Measurements from ENCODE around the gene PLXNA3.

The PLXNA3 gene

DNA sequence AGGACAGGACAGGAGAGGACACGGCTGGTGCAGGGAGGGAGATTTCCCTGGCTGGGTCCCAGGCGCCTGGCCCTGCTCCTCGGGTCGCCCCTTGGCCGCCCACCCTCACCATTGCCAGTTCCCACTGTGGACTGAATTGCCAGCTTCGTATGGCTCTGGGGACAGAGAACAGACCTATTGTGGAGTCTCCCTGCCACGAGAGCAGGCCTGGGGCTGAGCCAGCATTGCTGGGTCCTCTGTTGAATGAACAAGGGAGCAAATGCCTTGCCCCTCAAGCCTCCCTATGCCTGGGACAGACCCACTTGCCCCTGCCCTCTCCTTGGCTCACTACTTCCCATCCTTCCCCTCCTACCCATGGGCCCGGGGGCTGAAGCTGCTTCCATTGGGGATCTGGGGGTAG lies 4.3 kb downstream of the PLXNA3 start:
- DNase-seq: no peak

DNA sequence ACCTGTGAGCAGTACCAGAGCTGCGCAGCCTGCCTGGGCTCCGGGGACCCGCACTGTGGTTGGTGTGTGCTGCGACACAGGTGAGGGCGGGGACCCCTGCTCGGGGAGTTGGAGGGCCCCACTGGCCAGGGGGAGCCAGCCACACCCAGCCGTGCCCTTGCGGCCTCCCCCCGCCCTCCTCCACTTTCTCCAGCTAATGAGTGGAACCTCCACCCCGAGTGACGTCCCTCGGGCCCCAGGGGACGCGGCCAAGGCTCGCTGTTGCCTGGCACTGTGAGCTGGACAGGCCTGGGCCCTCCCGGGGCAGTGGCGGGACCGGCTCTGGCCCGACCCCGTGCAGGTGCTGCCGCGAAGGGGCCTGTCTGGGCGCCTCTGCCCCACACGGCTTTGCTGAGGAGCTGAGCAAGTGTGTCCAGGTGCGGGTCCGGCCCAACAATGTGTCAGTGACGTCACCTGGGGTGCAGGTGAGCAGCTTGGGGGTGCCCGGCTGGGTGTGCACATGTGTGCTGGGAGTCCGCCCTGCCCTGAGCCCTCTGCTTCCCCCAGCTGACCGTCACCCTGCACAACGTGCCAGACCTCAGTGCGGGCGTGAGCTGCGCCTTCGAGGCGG lies 5.6 kb downstream of the PLXNA3 start:
- no peak for DNase-seq

DNA sequence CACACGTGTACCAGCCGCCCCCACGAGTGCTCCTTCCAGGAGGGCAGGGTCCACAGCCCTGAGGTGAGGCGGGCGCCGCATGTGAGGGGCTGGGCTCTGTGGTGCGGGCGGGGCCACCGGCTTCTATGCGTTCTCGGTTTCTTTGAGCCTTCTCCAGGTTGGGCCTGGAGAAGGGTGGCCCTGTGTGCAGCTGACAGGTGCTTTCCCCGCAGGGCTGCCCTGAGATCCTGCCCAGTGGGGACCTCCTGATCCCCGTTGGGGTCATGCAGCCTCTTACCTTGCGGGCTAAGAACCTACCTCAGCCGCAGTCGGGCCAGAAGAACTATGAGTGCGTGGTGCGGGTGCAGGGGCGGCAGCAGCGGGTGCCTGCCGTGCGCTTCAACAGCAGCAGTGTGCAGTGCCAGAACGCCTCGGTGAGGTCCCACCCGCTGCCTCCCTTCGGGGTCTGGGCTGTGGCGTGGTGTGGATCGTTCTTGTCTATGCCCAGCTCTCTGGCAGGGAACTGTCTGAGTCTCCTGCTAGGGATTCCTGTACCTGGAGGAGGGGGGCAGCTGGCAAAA lies 6.8 kb downstream of the PLXNA3 start:
- DNase-seq: no peak

DNA sequence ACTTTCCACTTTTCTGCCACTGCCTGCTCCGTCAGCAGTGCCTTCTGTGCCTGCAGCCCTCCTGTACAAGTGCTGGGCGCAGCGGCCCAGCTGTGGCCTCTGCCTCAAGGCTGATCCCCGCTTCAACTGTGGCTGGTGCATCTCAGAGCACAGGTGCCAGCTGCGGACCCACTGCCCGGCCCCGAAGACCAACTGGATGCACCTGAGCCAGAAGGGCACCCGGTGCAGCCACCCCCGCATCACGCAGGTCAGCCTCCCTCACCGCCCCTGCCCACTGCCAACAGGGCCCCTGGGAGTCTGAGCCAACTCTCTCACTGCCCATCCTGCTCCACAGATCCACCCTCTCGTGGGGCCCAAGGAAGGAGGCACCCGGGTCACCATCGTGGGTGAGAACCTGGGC lies 7.5 kb downstream of the PLXNA3 start:
- no peak for DNase-seq

DNA sequence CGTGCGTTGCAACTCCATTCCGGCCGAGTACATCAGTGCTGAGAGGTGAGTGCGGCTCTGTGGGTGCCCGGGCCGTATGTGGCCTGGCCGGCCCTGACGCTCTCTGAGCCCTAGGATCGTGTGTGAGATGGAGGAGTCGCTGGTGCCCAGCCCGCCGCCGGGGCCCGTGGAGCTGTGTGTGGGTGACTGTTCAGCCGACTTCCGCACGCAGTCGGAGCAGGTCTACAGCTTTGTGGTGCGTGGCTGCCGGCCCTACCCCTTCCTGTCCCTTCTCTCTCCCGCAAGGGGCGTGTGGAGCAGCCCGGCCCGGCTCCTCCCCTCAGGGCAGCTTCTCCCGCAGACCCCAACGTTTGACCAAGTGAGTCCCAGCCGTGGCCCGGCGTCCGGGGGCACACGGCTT lies 8.0 kb downstream of the PLXNA3 start:
- DNase-seq: no peak

DNA sequence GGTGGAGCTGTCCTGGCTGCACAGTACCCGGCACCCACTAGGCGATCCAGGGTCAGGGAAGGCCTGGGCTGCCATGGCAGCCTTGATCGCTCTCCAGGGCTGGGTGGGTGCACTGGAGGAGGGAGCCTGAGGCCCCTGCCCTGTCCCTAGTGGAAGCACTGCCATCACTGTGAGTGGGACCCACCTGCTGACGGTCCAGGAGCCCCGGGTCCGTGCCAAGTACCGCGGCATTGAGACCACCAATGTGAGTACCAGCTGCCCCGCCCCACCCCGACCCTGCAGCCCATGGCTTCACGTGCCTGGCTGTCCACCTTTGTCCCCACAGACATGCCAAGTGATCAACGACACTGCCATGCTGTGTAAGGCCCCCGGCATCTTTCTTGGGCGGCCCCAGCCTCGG lies 8.8 kb downstream of the PLXNA3 start:
- no peak for DNase-seq

DNA sequence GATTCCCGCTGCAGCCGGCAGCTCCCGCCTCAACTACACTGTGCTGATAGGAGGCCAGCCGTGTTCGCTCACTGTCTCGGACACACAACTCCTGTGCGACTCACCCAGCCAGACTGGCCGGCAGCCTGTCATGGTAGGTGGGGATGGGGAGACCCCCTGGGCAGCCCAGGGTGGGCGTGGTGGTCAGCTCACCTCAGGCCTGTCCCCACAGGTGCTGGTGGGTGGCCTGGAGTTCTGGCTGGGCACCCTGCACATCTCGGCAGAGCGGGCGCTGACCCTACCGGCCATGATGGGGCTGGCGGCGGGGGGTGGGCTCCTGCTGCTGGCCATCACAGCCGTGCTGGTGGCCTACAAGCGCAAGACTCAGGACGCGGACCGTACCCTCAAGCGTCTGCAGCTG lies 9.5 kb downstream of the PLXNA3 start:
- no peak for DNase-seq

DNA sequence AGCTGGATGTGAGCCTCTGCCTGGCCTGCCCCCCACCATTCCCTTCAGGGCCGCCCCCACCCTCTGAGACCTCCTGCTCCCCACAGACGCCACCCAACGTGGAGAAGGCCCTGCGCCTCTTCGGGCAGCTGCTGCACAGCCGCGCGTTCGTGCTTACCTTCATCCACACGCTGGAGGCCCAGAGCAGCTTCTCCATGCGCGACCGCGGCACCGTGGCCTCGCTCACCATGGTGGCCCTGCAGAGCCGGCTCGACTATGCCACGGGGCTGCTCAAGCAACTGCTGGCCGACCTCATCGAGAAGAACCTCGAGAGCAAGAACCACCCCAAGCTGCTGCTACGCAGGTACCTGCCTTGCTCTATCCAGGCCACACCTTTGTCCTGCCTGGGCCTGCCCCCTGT lies 10.1 kb downstream of the PLXNA3 start:
- DNase-seq: no peak

DNA sequence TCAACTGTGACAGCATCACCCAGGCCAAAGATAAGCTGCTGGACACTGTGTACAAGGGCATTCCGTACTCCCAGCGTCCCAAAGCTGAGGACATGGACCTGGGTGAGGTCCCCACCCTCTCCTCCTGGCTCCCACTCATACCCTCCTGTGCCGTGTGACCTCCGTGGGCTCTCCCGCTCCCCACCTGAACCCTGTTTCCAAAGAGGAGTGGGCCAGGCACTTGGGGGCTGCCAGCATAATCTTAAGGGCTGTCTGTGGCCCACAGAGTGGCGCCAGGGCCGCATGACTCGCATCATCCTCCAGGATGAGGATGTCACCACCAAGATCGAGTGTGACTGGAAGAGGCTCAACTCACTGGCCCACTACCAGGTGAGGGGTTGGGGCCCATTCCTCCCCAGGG lies 11.0 kb downstream of the PLXNA3 start:
- DNase-seq: no peak

DNA sequence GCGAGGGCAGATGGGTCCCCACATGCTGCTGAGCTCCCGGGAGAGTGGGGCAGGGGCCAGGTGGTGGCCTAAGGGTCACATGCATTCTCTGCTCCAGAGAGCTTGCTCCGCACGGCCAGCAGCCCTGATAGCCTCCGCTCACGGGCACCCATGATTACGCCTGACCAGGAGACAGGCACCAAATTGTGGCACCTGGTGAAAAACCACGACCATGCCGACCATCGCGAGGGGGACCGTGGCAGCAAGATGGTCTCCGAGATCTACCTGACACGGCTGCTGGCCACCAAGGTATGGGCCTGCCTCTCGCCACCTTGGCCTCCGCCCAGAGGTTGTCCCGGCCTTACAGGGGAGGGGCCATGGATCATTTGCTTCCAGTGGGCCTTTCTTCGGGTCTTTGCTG lies 11.8 kb downstream of the PLXNA3 start:
- DNase-seq: no peak

DNA sequence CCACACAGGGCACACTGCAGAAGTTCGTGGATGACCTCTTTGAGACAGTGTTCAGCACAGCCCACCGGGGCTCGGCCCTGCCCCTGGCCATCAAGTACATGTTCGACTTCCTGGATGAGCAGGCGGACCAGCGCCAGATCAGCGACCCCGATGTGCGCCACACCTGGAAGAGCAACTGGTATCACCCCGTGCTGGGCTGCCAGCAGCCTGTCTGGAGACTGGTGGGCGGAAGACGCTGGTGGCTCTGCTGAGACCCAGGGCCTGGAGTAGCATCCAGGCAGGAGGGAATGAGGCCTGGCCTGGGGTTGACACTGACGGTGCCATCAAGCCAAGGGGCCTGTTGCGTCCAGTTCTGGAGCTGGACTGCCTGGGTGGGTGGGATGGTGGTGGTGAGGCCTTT lies 12.4 kb downstream of the PLXNA3 start:
- DNase-seq: no peak

DNA sequence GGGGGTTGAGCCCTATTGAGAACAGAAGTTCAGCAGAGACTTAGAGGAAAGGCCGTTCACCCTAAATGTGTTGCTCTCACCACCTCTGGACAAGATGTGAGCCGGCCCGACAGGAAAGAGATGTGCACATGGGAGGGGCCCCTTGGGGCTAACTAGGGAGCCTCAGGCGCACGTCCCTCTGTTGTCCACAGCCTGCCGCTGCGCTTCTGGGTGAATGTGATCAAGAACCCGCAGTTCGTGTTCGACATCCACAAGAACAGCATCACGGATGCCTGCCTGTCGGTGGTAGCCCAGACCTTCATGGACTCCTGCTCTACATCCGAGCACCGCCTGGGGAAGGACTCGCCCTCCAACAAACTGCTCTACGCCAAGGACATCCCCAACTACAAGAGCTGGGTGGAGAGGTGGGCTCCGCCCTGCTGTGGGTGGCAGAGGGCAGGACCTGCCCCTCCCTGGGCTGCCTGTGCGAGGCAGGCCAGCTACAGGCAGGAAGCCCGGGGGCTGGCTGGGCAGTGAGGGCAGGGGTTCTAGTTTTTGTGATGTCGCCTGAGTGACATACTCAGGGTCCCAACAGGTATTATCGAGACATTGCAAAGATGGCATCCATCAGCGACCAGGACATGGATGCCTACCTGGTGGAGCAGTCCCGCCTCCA lies 13.0 kb downstream of the PLXNA3 start:
- DNase-seq: no peak

DNA sequence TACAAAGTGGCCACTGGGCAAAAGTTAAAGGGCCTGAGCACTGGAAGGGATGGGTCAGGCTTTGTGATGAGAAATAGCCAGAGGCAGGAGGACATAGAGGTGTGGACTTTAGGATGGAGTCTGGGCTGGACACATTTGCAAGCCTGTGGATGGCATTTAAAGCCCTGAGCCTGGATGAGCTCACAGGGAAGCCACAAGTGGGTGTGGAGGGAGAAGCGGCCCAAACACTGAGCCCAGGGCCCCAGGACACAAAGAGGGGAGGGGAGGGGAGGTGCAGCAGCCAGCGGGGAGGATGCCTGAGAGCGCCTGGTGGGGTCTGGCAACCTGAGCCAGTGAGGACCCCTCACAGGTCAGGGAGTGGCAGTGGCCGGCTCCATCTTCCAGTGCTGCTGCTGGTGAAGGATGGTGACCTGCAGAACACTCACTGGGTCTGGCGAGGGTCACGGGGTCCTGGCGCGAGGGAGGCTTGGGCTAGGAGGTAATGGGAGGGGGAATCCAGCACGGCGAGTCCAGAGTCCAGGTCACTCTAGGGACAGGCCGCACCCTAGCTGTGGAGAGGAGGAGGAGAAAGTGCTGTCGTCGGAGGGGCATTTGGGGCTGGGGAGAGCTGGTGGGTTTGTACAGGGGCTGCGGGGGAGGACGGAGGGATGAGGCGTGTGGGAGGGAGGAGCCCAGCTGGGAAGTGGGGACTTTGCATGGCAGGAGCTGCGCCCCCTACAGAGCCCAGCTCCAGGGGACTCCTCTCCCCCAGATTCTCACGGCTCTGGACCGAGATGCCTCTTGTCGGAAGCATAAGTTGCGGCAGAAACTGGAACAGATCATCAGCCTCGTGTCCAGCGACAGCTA lies 14.0 kb downstream of the PLXNA3 start:
- no peak for DNase-seq

DNA sequence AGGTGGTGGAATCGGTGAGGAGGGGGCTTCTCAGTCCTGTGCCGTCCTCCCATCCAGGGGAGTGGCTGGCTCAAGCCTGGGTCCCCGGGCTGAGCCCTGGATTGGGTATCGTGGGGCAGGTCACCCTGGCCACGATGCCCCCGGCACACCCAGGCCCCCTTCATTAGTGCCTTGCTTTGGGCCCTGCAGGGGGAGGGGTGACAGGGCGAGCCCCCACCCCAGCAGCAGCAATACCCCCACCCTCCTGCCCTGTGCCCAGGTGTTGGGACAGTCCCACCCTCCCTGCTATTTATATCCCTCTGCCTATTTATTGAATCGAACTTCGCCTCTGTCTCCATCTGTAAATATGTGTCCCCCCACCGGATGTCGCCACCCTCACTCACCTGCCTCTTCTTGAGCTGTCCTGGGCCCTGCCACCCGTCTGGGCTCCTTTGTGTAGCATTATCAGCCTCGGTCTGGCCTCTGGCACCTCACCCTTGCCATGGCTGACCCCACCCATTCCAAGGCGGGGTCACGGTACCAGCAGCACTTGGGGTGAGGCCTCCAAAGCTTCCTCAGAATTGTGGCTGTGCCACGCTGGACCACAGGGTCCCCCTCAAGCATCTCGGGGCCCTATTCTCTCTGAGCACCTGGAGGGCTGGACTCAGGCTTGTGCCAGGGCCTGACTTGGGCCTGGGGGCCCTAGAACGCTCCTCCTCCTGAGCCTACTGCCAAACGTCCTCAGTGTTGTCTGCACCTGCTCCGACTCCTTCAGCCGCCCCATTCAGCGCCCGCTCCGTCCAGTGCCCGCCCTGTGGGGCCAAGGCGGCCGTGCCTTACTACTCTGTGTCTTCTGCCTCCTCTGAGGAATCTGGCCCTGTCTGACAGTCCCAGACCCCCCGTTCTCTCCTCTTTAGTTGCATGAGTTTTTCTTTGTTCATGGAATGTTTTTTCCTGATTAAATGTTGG lies 14.9 kb downstream of the PLXNA3 start:
- DNase-seq: peak; percentile 9

DNA sequence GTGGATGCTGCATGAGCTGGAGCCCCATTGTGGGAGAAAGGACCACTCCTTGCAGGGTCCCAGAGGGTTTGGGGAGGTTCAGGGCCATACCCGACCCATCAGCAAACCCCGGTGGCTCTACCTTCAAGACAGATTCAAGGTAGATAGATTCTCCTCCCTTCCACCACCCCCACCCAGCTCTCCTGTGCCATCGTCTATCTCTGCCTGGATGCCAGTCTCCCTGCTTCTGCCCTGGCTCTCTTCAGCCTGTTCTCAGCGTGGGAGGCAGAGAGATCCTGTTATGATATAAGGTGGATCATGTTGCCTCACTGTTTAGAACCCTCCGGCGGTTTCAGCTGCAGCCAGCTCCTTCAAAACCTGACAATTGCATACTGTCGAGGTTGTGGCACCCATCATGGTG lies 15.6 kb downstream of the PLXNA3 start:
- DNase-seq: no peak

DNA sequence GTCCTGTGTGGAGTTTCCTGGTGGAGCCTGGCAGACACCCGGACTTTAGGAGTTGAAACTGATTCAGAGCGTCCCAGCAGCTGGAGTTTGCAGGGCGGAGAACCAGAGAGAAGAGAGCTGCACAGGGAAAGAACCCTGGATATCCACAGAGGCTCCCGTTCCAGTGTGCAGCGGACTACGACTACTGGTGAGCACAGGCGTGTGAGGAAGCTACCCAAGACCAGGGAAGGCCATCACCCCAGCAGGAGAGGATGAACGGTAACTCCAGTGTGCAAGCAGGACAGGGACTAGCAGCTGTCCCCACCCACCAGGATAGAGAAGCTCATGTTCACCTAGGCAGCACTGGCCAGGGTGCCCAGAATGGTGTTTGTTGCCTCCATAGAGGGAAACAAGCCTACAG lies 18.7 kb downstream of the PLXNA3 start:
- no peak for DNase-seq

DNA sequence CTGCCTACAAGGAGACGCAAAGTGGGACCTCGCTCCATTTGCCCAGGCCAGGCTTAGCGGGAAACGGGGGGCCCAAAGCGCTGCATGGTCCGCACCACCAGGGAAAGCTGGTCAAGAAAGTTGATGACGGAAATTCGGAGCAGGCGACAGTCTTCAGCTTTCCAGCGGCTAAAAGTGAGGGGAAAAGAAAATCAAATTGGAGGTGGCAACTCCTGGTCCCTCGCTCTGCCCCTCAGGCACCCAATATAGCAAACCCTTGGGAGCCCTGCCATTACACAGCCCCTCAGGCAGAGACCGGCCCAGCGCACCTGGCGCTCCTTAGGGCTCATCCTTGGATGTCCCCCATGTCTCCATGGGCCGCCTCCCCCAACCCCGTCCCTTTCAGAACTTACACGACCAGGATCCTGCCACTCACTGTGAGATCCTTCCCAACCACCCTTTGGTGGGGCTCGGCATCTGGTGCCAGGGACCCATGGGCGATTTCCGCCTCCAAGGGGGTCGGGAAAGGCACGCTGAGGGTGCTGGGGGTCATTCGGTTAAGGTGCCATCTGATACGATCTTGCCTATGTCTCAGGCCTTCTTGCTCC lies 19.9 kb downstream of the PLXNA3 start:
- DNase-seq: peak; percentile 5

DNA sequence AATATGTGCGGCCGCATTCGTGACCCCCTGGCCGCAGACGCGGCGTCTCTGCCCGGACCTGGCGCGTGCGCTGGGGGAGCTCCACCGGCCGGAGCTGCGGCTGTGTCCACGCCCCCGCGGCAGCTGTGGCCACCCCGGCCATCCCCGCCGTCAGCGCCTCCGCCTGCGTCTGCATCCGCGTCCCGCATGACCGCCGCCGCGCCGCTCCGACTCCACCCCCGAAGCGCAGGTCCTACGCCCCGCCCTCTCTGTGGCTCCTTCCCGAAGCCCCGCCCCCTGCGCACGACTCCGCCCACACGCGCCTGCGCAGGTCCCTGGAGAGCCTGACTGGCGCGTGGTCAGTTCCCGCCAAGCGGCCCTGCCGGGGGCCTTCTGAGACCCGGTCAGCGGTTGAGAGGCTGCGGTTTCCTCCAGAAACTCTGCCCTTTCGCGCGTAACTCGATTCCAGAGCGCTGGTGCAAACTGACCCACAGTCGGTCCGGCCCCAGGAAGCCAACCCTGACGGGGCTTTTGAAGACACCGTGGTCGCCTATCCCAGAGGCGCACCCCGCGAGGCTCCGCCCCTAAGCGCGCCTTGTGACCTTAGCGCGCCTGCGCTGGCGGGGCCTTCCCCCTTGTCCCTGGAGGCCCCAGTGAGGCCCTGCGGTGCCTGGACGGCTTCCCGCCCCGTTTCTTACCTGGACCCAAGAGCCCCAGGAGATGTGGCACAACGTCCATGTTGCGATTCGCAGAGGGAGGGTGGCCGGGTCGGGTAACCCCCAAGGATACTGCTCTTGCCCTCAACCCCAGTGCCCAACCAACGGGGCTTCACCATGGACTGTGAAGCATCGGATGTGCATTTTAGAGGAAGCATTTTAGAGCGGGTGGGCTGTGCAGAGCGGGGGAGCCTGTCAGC lies 20.9 kb downstream of the PLXNA3 start, which contains the start of gene LAGE3:
TSS of gene LAGE3 (minus strand) at position 554 of the 895 bp plus-strand sequence. CDS start at position 188, 366 bp downstream.
- DNase-seq: peak; percentile 94

DNA sequence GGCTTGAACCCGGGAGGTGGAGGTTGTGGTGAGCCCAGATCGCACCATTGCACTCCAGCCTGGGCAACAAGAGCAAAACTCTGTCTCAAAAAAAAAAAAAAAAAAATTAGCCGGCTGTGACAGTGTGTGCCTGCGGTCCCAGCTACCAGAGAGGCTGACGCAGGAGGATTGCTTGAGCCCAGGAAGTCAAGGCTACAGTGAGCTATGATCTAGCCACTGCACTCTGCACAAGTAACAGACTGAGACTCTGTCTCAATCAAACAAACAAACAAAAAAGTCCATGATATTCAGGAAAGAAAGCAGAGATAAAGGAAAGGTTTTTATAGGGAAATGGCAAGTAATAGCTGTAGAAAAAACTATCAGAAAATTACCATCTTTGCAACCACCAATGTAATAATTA lies 23.1 kb downstream of the PLXNA3 start:
- no peak for DNase-seq

DNA sequence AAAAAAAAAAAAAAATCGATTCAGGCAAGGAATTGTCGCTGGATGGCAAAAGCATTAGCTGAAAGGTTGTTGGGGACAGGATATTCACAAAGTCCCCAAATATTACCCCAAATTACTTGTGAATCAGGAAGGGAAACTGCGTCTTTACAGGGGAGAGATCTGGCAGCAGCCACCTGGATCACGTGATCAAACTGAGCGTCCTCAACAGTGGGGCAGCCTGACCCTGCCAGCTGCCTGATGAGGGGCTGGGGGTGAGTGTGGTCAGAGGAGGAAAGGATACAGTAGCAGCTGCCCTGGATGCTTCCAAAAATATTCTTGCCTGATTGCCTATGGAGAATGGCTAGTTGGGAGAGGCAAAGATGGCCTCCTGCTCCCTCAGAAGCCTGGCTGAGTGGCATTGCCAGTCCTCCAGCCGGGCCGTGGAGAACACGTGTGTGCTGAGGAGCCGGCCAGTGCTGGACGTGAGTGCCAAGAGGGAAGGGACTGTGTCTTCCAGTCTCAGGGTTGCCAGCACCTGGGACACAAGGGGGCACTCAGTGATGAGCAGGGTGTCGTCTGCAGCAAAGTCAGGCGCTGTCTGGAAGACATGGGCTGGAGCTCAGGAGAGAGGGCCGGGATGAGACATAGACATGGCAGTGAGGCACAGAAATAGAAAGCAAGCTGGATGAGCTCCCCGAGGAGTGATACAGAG lies 24.0 kb downstream of the PLXNA3 start:
- no peak for DNase-seq

Measured in CD4-positive, alpha-beta T cell treated with Interleukin-17A for 1 hour (primary cell).